Measurements from ENCODE around the gene MPDZ.

The MPDZ gene

GRCh38 chr9:13181652-13182051, 97.8 kb downstream of the MPDZ start:
- Histone ChIP-seq H3K9me3 (ENCODE audit: insufficient read depth, low read length) (no peaks in the 10 kb centered on the region), H3K4me3 (ENCODE audit: insufficient read length, low read depth) (no peak overlapping the region), H3K36me3 (ENCODE audit: insufficient read depth, insufficient read length, low read length) (peaks cover 41% of the 10 kb centered on the region), H3K4me1 (ENCODE audit: insufficient read depth, insufficient read length) (no peaks in the 10 kb centered on the region), H3K27me3 (ENCODE audit: insufficient read depth, insufficient read length) (no peaks in the 10 kb centered on the region), H3K9ac (ENCODE audit: insufficient read length, low read depth) (no peak overlapping the region)
- DNase-seq (ENCODE audit: low read depth, low spot score), result no peak
- TF ChIP-seq SUZ12 (IDR thresholded peaks at IDR 0.05; ENCODE audit: extremely low read depth, insufficient read depth, insufficient read length), result no peak
- no peak for TF ChIP-seq ZNF274 (IDR thresholded peaks at IDR 0.05; ENCODE audit: low read depth, low read length)
- TF ChIP-seq YY1 (IDR thresholded peaks at IDR 0.05; ENCODE audit: insufficient read depth, insufficient read length), result no peak

DNA sequence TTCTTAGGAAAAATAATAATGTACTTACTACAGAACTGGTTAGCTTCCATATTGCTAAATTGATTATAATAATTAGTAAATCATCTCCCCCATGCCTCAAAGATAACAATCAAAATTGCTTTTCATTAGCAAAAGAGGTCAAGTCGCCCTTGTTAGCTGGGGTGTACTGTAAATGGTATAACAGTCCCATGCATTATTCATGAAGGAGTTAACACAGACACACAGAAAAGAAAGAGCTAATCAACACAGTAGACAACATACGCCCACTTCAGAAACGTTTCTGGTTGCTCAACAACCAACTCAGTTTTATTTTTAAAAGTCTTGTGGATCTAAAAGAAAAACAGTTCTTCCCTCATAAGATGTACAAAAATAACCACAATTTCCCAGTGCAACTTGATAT, 100.2 kb downstream of the MPDZ start:
- H3K9ac ChIP-seq (ENCODE audit: insufficient read length, low read depth), result no peak overlapping the region
- no peaks in the 10 kb centered on the region for H3K27me3 ChIP-seq (ENCODE audit: insufficient read depth, insufficient read length)
- peaks cover 45% of the 10 kb centered on the region for H3K36me3 ChIP-seq (ENCODE audit: insufficient read depth, insufficient read length, low read length)
- no peak overlapping the region for H3K4me3 ChIP-seq (ENCODE audit: insufficient read length, low read depth)
- TF ChIP-seq ZNF274 (IDR thresholded peaks at IDR 0.05; ENCODE audit: low read depth, low read length), result no peak
- TF ChIP-seq SUZ12 (IDR thresholded peaks at IDR 0.05; ENCODE audit: extremely low read depth, insufficient read depth, insufficient read length), result no peak
- no peak for TF ChIP-seq YY1 (IDR thresholded peaks at IDR 0.05; ENCODE audit: insufficient read depth, insufficient read length)
- no peak for DNase-seq (ENCODE audit: low read depth, low spot score)
- H3K4me1 ChIP-seq (ENCODE audit: insufficient read depth, insufficient read length), result no peaks in the 10 kb centered on the region
- no peaks in the 10 kb centered on the region for H3K9me3 ChIP-seq (ENCODE audit: insufficient read depth, low read length)

DNA sequence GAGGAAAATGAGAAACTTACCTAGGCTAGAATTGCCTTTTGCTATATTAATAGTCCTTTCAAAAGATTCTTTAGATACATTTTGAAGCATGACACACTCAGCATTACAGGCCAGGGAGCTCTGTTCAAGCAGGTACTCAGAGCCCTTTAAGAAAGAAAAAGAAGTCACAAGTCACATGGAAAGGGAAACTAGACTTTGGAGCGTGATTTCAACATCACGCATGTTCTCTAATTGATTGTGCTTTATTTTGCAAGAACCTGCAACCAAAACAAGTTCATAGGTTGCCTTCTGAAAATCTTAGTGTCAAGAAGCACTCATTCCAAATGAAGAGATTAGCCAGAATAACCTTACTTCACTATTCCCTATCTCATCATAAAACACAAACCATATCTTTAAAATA, 103.8 kb downstream of the MPDZ start:
- peaks cover 32% of the 10 kb centered on the region for H3K36me3 ChIP-seq (ENCODE audit: insufficient read depth, insufficient read length, low read length)

GRCh38 chr9:13174906-13175639, 104.4 kb downstream of the MPDZ start:
- Histone ChIP-seq H3K27me3 (ENCODE audit: insufficient read depth, insufficient read length) (no peaks in the 10 kb centered on the region), H3K4me3 (ENCODE audit: insufficient read length, low read depth) (no peak overlapping the region), H3K4me1 (ENCODE audit: insufficient read depth, insufficient read length) (no peaks in the 10 kb centered on the region), H3K36me3 (ENCODE audit: insufficient read depth, insufficient read length, low read length) (peaks cover 36% of the 10 kb centered on the region), H3K9ac (ENCODE audit: insufficient read length, low read depth) (no peak overlapping the region), H3K9me3 (ENCODE audit: insufficient read depth, low read length) (no peaks in the 10 kb centered on the region)
- no peak for TF ChIP-seq ZNF274 (IDR thresholded peaks at IDR 0.05; ENCODE audit: low read depth, low read length)
- TF ChIP-seq YY1 (IDR thresholded peaks at IDR 0.05; ENCODE audit: insufficient read depth, insufficient read length), result no peak
- TF ChIP-seq SUZ12 (IDR thresholded peaks at IDR 0.05; ENCODE audit: extremely low read depth, insufficient read depth, insufficient read length), result no peak
- no peak for DNase-seq (ENCODE audit: low read depth, low spot score)

More for the DNA sequence above, 103.8 kb downstream of the MPDZ start:
- no peak for DNase-seq (ENCODE audit: low read depth, low spot score)
- TF ChIP-seq ZNF274 (IDR thresholded peaks at IDR 0.05; ENCODE audit: low read depth, low read length), result no peak
- TF ChIP-seq SUZ12 (IDR thresholded peaks at IDR 0.05; ENCODE audit: extremely low read depth, insufficient read depth, insufficient read length), result no peak
- no peak for TF ChIP-seq YY1 (IDR thresholded peaks at IDR 0.05; ENCODE audit: insufficient read depth, insufficient read length)
- Histone ChIP-seq H3K4me1 (ENCODE audit: insufficient read depth, insufficient read length) (no peaks in the 10 kb centered on the region), H3K27me3 (ENCODE audit: insufficient read depth, insufficient read length) (no peaks in the 10 kb centered on the region), H3K9me3 (ENCODE audit: insufficient read depth, low read length) (no peaks in the 10 kb centered on the region), H3K4me3 (ENCODE audit: insufficient read length, low read depth) (no peak overlapping the region), H3K9ac (ENCODE audit: insufficient read length, low read depth) (no peak overlapping the region)

- Histone ChIP-seq H3K4me3 (ENCODE audit: insufficient read length, low read depth) (no peak overlapping the region), H3K9ac (ENCODE audit: insufficient read length, low read depth) (no peak overlapping the region), H3K36me3 (ENCODE audit: insufficient read depth, insufficient read length, low read length) (peaks cover 32% of the 10 kb centered on the region), H3K27me3 (ENCODE audit: insufficient read depth, insufficient read length) (no peaks in the 10 kb centered on the region), H3K9me3 (ENCODE audit: insufficient read depth, low read length) (no peaks in the 10 kb centered on the region), H3K4me1 (ENCODE audit: insufficient read depth, insufficient read length) (no peaks in the 10 kb centered on the region)
- DNase-seq (ENCODE audit: low read depth, low spot score), result no peak
- TF ChIP-seq SUZ12 (IDR thresholded peaks at IDR 0.05; ENCODE audit: extremely low read depth, insufficient read depth, insufficient read length) (no peak), ZNF274 (IDR thresholded peaks at IDR 0.05; ENCODE audit: low read depth, low read length) (no peak), YY1 (IDR thresholded peaks at IDR 0.05; ENCODE audit: insufficient read depth, insufficient read length) (no peak)
Observed at GRCh38 chr9:13173553-13173952, 105.9 kb downstream of the MPDZ start.

GRCh38 chr9:13171261-13171660, 108.2 kb downstream of the MPDZ start:
- no peak overlapping the region for H3K4me3 ChIP-seq (ENCODE audit: insufficient read length, low read depth)
- DNase-seq (ENCODE audit: low read depth, low spot score), result no peak
- TF ChIP-seq SUZ12 (IDR thresholded peaks at IDR 0.05; ENCODE audit: extremely low read depth, insufficient read depth, insufficient read length), result no peak
- TF ChIP-seq ZNF274 (IDR thresholded peaks at IDR 0.05; ENCODE audit: low read depth, low read length), result no peak
- TF ChIP-seq YY1 (IDR thresholded peaks at IDR 0.05; ENCODE audit: insufficient read depth, insufficient read length), result no peak
- no peaks in the 10 kb centered on the region for H3K27me3 ChIP-seq (ENCODE audit: insufficient read depth, insufficient read length)
- H3K36me3 ChIP-seq (ENCODE audit: insufficient read depth, insufficient read length, low read length), result peaks cover 43% of the 10 kb centered on the region
- H3K4me1 ChIP-seq (ENCODE audit: insufficient read depth, insufficient read length), result no peaks in the 10 kb centered on the region
- no peaks in the 10 kb centered on the region for H3K9me3 ChIP-seq (ENCODE audit: insufficient read depth, low read length)
- no peak overlapping the region for H3K9ac ChIP-seq (ENCODE audit: insufficient read length, low read depth)

DNA sequence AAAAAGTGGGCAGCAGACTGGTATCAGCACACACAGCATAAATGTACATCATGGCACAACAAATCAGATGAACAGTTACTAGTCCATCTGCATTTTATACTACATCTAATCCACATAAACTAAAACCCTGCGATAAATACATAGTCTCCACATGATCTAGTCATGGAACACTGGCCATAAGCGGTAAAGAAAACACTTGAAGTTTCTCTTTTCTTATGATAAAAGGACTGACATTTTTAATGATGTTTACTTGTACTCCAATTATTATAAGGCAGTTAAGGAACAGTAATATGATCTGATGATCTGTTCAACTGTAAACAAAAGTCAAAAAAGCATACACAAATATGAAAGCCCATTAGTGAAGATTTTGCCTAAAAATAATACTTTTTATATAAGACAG, 112.5 kb downstream of the MPDZ start:
- no peak overlapping the region for H3K4me3 ChIP-seq (ENCODE audit: insufficient read length, low read depth)
- DNase-seq (ENCODE audit: low read depth, low spot score), result no peak
- H3K4me1 ChIP-seq (ENCODE audit: insufficient read depth, insufficient read length), result no peaks in the 10 kb centered on the region
- H3K9ac ChIP-seq (ENCODE audit: insufficient read length, low read depth), result no peak overlapping the region
- no peaks in the 10 kb centered on the region for H3K27me3 ChIP-seq (ENCODE audit: insufficient read depth, insufficient read length)
- TF ChIP-seq SUZ12 (IDR thresholded peaks at IDR 0.05; ENCODE audit: extremely low read depth, insufficient read depth, insufficient read length) (no peak), YY1 (IDR thresholded peaks at IDR 0.05; ENCODE audit: insufficient read depth, insufficient read length) (no peak), ZNF274 (IDR thresholded peaks at IDR 0.05; ENCODE audit: low read depth, low read length) (no peak)
- no peaks in the 10 kb centered on the region for H3K9me3 ChIP-seq (ENCODE audit: insufficient read depth, low read length)
- H3K36me3 ChIP-seq (ENCODE audit: insufficient read depth, insufficient read length, low read length), result peaks cover 37% of the 10 kb centered on the region

All from NT2/D1 (cell line).